ENCODE results near the gene CEP85L.

Gene CEP85L

DNA sequence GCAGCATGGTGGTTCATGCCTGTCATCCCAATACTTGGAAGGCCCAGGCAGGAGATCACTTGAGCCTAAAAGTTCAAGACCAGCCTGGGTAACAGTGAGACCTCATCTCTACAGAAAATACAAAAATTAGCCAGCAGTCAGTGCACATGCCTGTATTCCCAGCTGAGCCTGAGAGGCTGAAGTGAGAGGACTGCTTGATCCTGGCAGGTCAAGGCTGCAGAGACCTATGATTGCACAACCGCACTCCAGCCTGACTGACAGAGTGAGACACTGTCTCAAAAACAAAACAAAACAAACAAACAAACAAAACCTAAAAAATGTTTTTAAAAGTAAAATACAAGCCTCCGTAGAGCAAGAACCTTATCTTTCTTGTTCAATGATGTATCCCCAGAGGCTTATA is 6.0 kb downstream of the CEP85L start:
- WGBS (ENCODE audit: extremely low coverage, insufficient coverage, insufficient read length) = no CpG with 5 or more reads among the region's 2 CpGs
- no peak overlapping the region for H2BK5ac ChIP-seq (ENCODE audit: low read depth, low read length, poor library complexity)

DNA sequence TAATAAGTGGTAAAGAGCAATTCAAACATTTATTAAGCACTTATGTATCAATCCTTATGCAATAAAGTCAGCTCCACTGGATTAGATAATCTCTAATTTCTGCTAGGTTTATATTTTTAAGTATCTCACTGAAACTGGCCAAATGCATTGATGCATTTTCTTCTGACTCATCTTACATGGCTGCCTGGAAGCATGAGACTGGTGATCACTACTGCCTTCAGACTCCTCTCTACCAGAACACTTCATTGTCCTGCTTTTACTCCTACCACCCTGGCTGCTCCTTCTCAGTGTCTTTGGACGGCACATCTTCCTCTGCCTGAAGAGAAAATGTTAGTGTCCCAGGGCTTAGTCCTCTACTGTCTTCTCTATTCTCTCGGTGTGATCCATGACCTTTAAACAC is 7.4 kb downstream of the CEP85L start:
- WGBS (ENCODE audit: extremely low coverage, insufficient coverage, insufficient read length) = no CpG with 5 or more reads among the region's 2 CpGs
- DNase-seq = no peak
- no peak overlapping the region for H2AK5ac ChIP-seq (ENCODE audit: low read length)

More for the DNA sequence above, 6.0 kb downstream of the CEP85L start:
- no peak overlapping the region for H3K23ac ChIP-seq (ENCODE audit: low read length)
- H4K12ac ChIP-seq (ENCODE audit: low read depth, low read length) = no peak overlapping the region
- no peak overlapping the region for H2BK12ac ChIP-seq (ENCODE audit: low read length)
- no peak overlapping the region for H3K4ac ChIP-seq (ENCODE audit: low read depth, low read length)
- H4K91ac ChIP-seq (ENCODE audit: low read depth, low read length) = no peak overlapping the region
- DNase-seq = no peak
- H3K9ac ChIP-seq (ENCODE audit: low read length) = no peak overlapping the region
- H3K18ac ChIP-seq (ENCODE audit: low read length) = no peak overlapping the region
- H3K36me3 ChIP-seq (ENCODE audit: control insufficient read depth in 1 of 2, insufficient read depth in 2 of 2, low read length in 2 of 2) = no peaks in the 10 kb centered on the region
- no peak overlapping the region for H3K4me3 ChIP-seq (ENCODE audit: low read depth, low read length)
- no peaks in the 10 kb centered on the region for H3K27me3 ChIP-seq (ENCODE audit: insufficient read depth, low read length)
- no peaks in the 10 kb centered on the region for H3K79me1 ChIP-seq (ENCODE audit: low read length)
- no peak overlapping the region for H3K27ac ChIP-seq (ENCODE audit: low read depth, low read length)
- H2BK120ac ChIP-seq (ENCODE audit: insufficient read depth, low read length, poor library complexity) = no peak overlapping the region
- H3K14ac ChIP-seq (ENCODE audit: low read length) = no peak overlapping the region
- H3K4me2 ChIP-seq (ENCODE audit: low read length) = no peak overlapping the region
- no peaks in the 10 kb centered on the region for H3K9me3 ChIP-seq (ENCODE audit: insufficient read depth, low read depth, low read length)
- no peak overlapping the region for H4K8ac ChIP-seq (ENCODE audit: low read depth, low read length)
- no peak overlapping the region for H2AK5ac ChIP-seq (ENCODE audit: low read length)
- peaks cover 5 to 6% of the 10 kb centered on the region in 2 experiments for H3K4me1 ChIP-seq (ENCODE audit: control insufficient read depth in 1 of 2, insufficient read depth in 2 of 2, low read length in 2 of 2)
- no peak overlapping the region for H2AFZ ChIP-seq (ENCODE audit: insufficient read depth, low read length, poor library complexity)
- H3K79me2 ChIP-seq (ENCODE audit: control insufficient read depth, insufficient read depth, low read length, poor library complexity) = no peaks in the 10 kb centered on the region

DNA sequence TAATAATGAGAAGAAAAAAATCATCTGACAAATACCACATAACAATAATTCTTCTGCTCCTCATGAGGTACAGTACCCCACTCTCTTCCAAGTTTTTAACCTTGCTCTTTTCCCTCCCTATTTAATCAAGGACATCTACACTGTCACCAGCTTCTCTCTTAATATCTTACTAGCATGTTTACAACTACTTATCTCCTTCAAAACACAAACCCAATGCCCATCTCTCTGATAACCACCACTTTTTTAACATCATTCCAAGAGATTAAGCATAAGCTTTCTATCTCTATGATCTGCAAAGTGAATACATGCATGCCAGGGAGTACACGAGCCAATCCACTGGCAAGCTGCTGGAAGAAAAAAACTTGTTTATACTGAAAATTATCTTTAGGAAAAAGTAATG is 10.3 kb downstream of the CEP85L start:
- Histone ChIP-seq H2AK5ac (ENCODE audit: low read length) (no peak overlapping the region), H3K27ac (ENCODE audit: low read depth, low read length) (no peak overlapping the region), H3K79me2 (ENCODE audit: control insufficient read depth, insufficient read depth, low read length, poor library complexity) (no peaks in the 10 kb centered on the region), H4K91ac (ENCODE audit: low read depth, low read length) (no peak overlapping the region), H3K14ac (ENCODE audit: low read length) (no peak overlapping the region), H2BK120ac (ENCODE audit: insufficient read depth, low read length, poor library complexity) (no peak overlapping the region), H3K79me1 (ENCODE audit: low read length) (no peaks in the 10 kb centered on the region), H2AFZ (ENCODE audit: insufficient read depth, low read length, poor library complexity) (no peak overlapping the region), H3K36me3 (ENCODE audit: control insufficient read depth in 1 of 2, insufficient read depth in 2 of 2, low read length in 2 of 2) (no peaks in the 10 kb centered on the region), H3K27me3 (ENCODE audit: insufficient read depth, low read length) (no peaks in the 10 kb centered on the region), H4K8ac (ENCODE audit: low read depth, low read length) (no peak overlapping the region), H3K4me2 (ENCODE audit: low read length) (no peak overlapping the region), H2BK12ac (ENCODE audit: low read length) (no peak overlapping the region), H2BK5ac (ENCODE audit: low read depth, low read length, poor library complexity) (no peak overlapping the region), H3K18ac (ENCODE audit: low read length) (no peak overlapping the region), H4K12ac (ENCODE audit: low read depth, low read length) (no peak overlapping the region), H3K4me1 (ENCODE audit: control insufficient read depth in 1 of 2, insufficient read depth in 2 of 2, low read length in 2 of 2) (peaks cover 5 to 6% of the 10 kb centered on the region in 2 experiments), H3K9me3 (ENCODE audit: insufficient read depth, low read depth, low read length) (no peaks in the 10 kb centered on the region), H3K9ac (ENCODE audit: low read length) (no peak overlapping the region), H3K4ac (ENCODE audit: low read depth, low read length) (no peak overlapping the region), H3K23ac (ENCODE audit: low read length) (no peak overlapping the region), H3K4me3 (ENCODE audit: low read depth, low read length) (no peak overlapping the region)
- no peak for DNase-seq
- WGBS (ENCODE audit: extremely low coverage, insufficient coverage, insufficient read length) = no CpG with 5 or more reads among the region's 1 CpG

More for the DNA sequence above, 7.4 kb downstream of the CEP85L start:
- Histone ChIP-seq H3K36me3 (ENCODE audit: control insufficient read depth in 1 of 2, insufficient read depth in 2 of 2, low read length in 2 of 2) (no peaks in the 10 kb centered on the region), H3K79me1 (ENCODE audit: low read length) (no peaks in the 10 kb centered on the region), H2AFZ (ENCODE audit: insufficient read depth, low read length, poor library complexity) (no peak overlapping the region), H2BK5ac (ENCODE audit: low read depth, low read length, poor library complexity) (no peak overlapping the region), H2BK12ac (ENCODE audit: low read length) (no peak overlapping the region), H3K4me1 (ENCODE audit: control insufficient read depth in 1 of 2, insufficient read depth in 2 of 2, low read length in 2 of 2) (peaks cover 5 to 6% of the 10 kb centered on the region in 2 experiments), H3K23ac (ENCODE audit: low read length) (no peak overlapping the region), H3K4me2 (ENCODE audit: low read length) (no peak overlapping the region), H3K14ac (ENCODE audit: low read length) (no peak overlapping the region), H3K9me3 (ENCODE audit: insufficient read depth, low read depth, low read length) (no peaks in the 10 kb centered on the region), H4K8ac (ENCODE audit: low read depth, low read length) (no peak overlapping the region), H2BK120ac (ENCODE audit: insufficient read depth, low read length, poor library complexity) (no peak overlapping the region), H3K79me2 (ENCODE audit: control insufficient read depth, insufficient read depth, low read length, poor library complexity) (no peaks in the 10 kb centered on the region), H3K27me3 (ENCODE audit: insufficient read depth, low read length) (no peaks in the 10 kb centered on the region), H3K18ac (ENCODE audit: low read length) (no peak overlapping the region), H3K4me3 (ENCODE audit: low read depth, low read length) (no peak overlapping the region), H4K91ac (ENCODE audit: low read depth, low read length) (no peak overlapping the region), H3K4ac (ENCODE audit: low read depth, low read length) (no peak overlapping the region), H4K12ac (ENCODE audit: low read depth, low read length) (no peak overlapping the region), H3K9ac (ENCODE audit: low read length) (no peak overlapping the region), H3K27ac (ENCODE audit: low read depth, low read length) (no peak overlapping the region)

DNA sequence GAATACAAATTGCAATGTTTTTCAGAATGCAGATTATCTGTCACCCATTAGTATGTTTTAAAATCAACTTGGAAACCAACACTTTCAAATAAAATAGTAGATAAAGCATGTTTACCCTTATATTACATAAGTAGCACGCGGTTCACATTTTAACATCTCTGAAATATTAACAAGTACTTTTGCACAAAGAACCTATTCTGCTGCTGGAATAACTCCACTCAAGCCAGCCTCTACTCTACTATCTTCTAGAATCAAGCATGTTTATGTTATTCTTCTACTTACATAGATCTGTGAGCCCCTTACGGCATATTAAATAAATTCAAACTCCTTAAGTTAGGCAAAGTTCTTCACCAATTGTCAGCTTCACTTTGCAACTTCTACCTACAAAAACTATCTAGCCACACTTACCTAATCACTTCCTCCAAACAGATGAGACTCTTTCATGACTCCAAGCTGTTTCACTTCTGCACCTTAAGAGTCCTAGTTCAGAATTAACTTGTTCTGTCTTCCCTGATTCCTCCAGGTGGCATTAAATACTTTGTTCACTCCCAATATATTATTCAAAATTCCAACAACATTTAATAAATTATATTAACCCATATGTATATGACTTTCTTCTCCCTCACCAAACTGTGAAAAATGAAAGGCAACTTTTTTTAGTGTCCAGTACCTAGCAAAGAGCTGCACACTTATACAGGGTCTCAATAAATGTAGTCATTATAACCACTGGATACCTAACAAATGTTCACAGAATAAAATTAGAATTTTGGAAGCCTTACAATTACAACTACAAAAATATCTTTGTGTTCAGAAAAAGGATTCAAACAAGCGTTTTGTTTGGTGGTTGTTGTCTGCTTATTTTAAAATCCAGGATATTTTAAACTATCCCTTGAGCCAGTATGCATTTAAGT is 12.1 kb downstream of the CEP85L start:
- no peak overlapping the region for H3K4me3 ChIP-seq (ENCODE audit: low read depth, low read length)
- H3K79me1 ChIP-seq (ENCODE audit: low read length) = no peaks in the 10 kb centered on the region
- no peak overlapping the region for H4K91ac ChIP-seq (ENCODE audit: low read depth, low read length)
- H4K8ac ChIP-seq (ENCODE audit: low read depth, low read length) = no peak overlapping the region
- H3K4me2 ChIP-seq (ENCODE audit: low read length) = no peak overlapping the region
- no peak overlapping the region for H3K4ac ChIP-seq (ENCODE audit: low read depth, low read length)
- no peak overlapping the region for H2BK5ac ChIP-seq (ENCODE audit: low read depth, low read length, poor library complexity)
- H3K9ac ChIP-seq (ENCODE audit: low read length) = no peak overlapping the region
- no peak overlapping the region for H3K14ac ChIP-seq (ENCODE audit: low read length)
- no peaks in the 10 kb centered on the region for H3K9me3 ChIP-seq (ENCODE audit: insufficient read depth, low read depth, low read length)
- no CpG with 5 or more reads among the region's 4 CpGs for WGBS (ENCODE audit: extremely low coverage, insufficient coverage, insufficient read length)
- no peaks in the 10 kb centered on the region for H3K4me1 ChIP-seq (ENCODE audit: control insufficient read depth in 1 of 2, insufficient read depth in 2 of 2, low read length in 2 of 2)
- DNase-seq = no peak
- no peak overlapping the region for H3K18ac ChIP-seq (ENCODE audit: low read length)
- no peak overlapping the region for H2AFZ ChIP-seq (ENCODE audit: insufficient read depth, low read length, poor library complexity)
- no peak overlapping the region for H4K12ac ChIP-seq (ENCODE audit: low read depth, low read length)
- H3K23ac ChIP-seq (ENCODE audit: low read length) = no peak overlapping the region
- no peak overlapping the region for H2BK120ac ChIP-seq (ENCODE audit: insufficient read depth, low read length, poor library complexity)
- no peak overlapping the region for H2BK12ac ChIP-seq (ENCODE audit: low read length)
- H3K79me2 ChIP-seq (ENCODE audit: control insufficient read depth, insufficient read depth, low read length, poor library complexity) = no peaks in the 10 kb centered on the region
- H3K36me3 ChIP-seq (ENCODE audit: control insufficient read depth in 1 of 2, insufficient read depth in 2 of 2, low read length in 2 of 2) = no peaks in the 10 kb centered on the region
- no peak overlapping the region for H2AK5ac ChIP-seq (ENCODE audit: low read length)
- H3K27ac ChIP-seq (ENCODE audit: low read depth, low read length) = no peak overlapping the region
- no peaks in the 10 kb centered on the region for H3K27me3 ChIP-seq (ENCODE audit: insufficient read depth, low read length)
